H9 (cell line): ENCODE results near the gene FOXG1. TPM values are rescaled to one million over a fixed set of nuclear protein-coding genes. Genes with fewer than 3 reads are reported as not detected.

ENCODE experiments used
- DNase-seq: peaks from one replicate; pipeline ENCODE4 v3.0.0-alpha.2; 2017
- H2AFZ ChIP-seq: one replicate; pipeline ENCODE4 v1.6.1; 2013; ENCODE audit warnings: mild to moderate bottlenecking, low read length, control low read depth, moderate library complexity
- H2AK5ac ChIP-seq: 2 replicates; pipeline ENCODE4 v1.6.1; 2013; ENCODE audit warnings: low read length, control low read depth, mixed read lengths; ENCODE audit not compliant: insufficient read length
- H2BK120ac ChIP-seq: one replicate; pipeline ENCODE4 v1.6.1; 2013; ENCODE audit warnings: low read depth, mild to moderate bottlenecking, low read length, control low read depth, inconsistent platforms; ENCODE audit not compliant: poor library complexity, severe bottlenecking
- H2BK12ac ChIP-seq: 2 replicates; pipeline ENCODE4 v1.6.1; 2013; ENCODE audit warnings: low read length, control low read depth, mixed read lengths, low read depth; ENCODE audit not compliant: insufficient read length
- H2BK15ac ChIP-seq: 2 replicates; pipeline ENCODE4 v1.6.1; 2013; ENCODE audit warnings: low read depth, low read length, control low read depth
- H2BK20ac ChIP-seq: one replicate; pipeline ENCODE4 v1.6.1; 2013; ENCODE audit warnings: low read depth, mild to moderate bottlenecking, low read length, control low read depth, inconsistent platforms; ENCODE audit not compliant: poor library complexity, severe bottlenecking
- H2BK5ac ChIP-seq: 2 replicates; pipeline ENCODE4 v1.6.1; 2013; ENCODE audit warnings: low read length, control low read depth, mixed read lengths; ENCODE audit not compliant: insufficient read length
- H3K14ac ChIP-seq: 2 replicates; pipeline ENCODE4 v1.6.1; 2013; ENCODE audit warnings: low read length, control low read depth; ENCODE audit not compliant: insufficient read depth
- H3K18ac ChIP-seq: 2 replicates; pipeline ENCODE4 v1.6.1; 2013; ENCODE audit warnings: low read depth, mild to moderate bottlenecking, mixed read lengths, low read length, control low read depth; ENCODE audit not compliant: insufficient read length
- H3K23ac ChIP-seq: 2 replicates; pipeline ENCODE4 v1.6.1; 2013; ENCODE audit warnings: low read length, control low read depth, mixed read lengths, low read depth; ENCODE audit not compliant: insufficient read length
- H3K23me2 ChIP-seq: 2 replicates; pipeline ENCODE4 v1.6.1; 2013; ENCODE audit warnings: low read depth, mild to moderate bottlenecking, mixed read lengths, low read length, control low read depth; ENCODE audit not compliant: insufficient read length, poor library complexity, severe bottlenecking
- H3K27ac ChIP-seq: 2 replicates; pipeline ENCODE4 v1.5.1; 2013; ENCODE audit warnings: low read length, control low read depth, mixed read lengths, low read depth; ENCODE audit not compliant: insufficient read length
- H3K27me3 ChIP-seq: 2 replicates; pipeline ENCODE4 v1.6.1; 2013; ENCODE audit warnings: low read length, control low read depth, inconsistent platforms; ENCODE audit not compliant: insufficient read depth
- H3K4ac ChIP-seq: 2 replicates; pipeline ENCODE4 v1.6.1; 2013; ENCODE audit warnings: low read depth, mild to moderate bottlenecking, control low read depth, inconsistent platforms, low read length, moderate library complexity
- H3K4me1 ChIP-seq: 2 replicates; pipeline ENCODE4 v1.6.1; 2013; ENCODE audit warnings: low read length, control low read depth, inconsistent platforms; ENCODE audit not compliant: insufficient read depth
- H3K4me2 ChIP-seq: 2 replicates; pipeline ENCODE4 v1.6.1; 2013; ENCODE audit warnings: low read length, control low read depth, mixed read lengths; ENCODE audit not compliant: insufficient read length, insufficient read depth
- H3K56ac ChIP-seq: 2 replicates; pipeline ENCODE4 v1.6.1; 2013; ENCODE audit warnings: low read depth, mild to moderate bottlenecking, mixed read lengths, low read length, control low read depth; ENCODE audit not compliant: insufficient read length
- H3K79me1 ChIP-seq: 2 replicates; pipeline ENCODE4 v1.6.1; 2013; ENCODE audit warnings: low read depth, mild to moderate bottlenecking, moderate library complexity, low read length, control low read depth, inconsistent platforms; ENCODE audit not compliant: insufficient read depth, poor library complexity, severe bottlenecking
- H3K79me2 ChIP-seq: 2 replicates; pipeline ENCODE4 v1.6.1; 2013; ENCODE audit warnings: low read length, control low read depth, inconsistent platforms; ENCODE audit not compliant: insufficient read depth
- H3K9ac ChIP-seq: 2 replicates; pipeline ENCODE4 v1.6.1; 2013; ENCODE audit warnings: low read length, control low read depth, mixed read lengths; ENCODE audit not compliant: insufficient read length; ENCODE audit errors: extremely low read depth
- H3K9me3 ChIP-seq: one replicate; pipeline ENCODE4 v1.6.1; 2013; ENCODE audit warnings: low read depth, low read length, inconsistent platforms; ENCODE audit not compliant: control insufficient read depth
- H3T11ph ChIP-seq: one replicate; pipeline ENCODE4 v1.6.1; 2013; ENCODE audit warnings: mild to moderate bottlenecking, low read length, control low read depth, inconsistent platforms
- H4K20me1 ChIP-seq: one replicate; pipeline ENCODE4 v1.6.1; 2013; ENCODE audit not compliant: control insufficient read depth, insufficient read length, insufficient read depth
- H4K5ac ChIP-seq: 2 replicates; pipeline ENCODE4 v1.6.1; 2013; ENCODE audit warnings: low read depth, mild to moderate bottlenecking, mixed read lengths, low read length, control low read depth; ENCODE audit not compliant: insufficient read length
- H4K8ac ChIP-seq: replicated peaks from 2 replicates; pipeline ENCODE4 v1.6.1; 2013; ENCODE audit warnings: low read length, control low read depth, mixed read lengths, low read depth; ENCODE audit not compliant: insufficient read length
- H4K91ac ChIP-seq: 2 replicates; pipeline ENCODE4 v1.6.1; 2013; ENCODE audit warnings: low read depth, mild to moderate bottlenecking, moderate library complexity, mixed read lengths, low read length, control low read depth; ENCODE audit not compliant: insufficient read length
- H3K27ac Mint-ChIP-seq, 3 experiments: 2 replicates in 2 of 3; 3 replicates in 1 of 3; pipeline ENCODE4 v1.8.0; 2020 to 2021; ENCODE audit warnings: mixed read lengths in 3 of 3, mild to moderate bottlenecking in 1 of 3, moderate library complexity in 1 of 3
- H3K27me3 Mint-ChIP-seq: 2 replicates; pipeline ENCODE4 v1.8.0; 2021; ENCODE audit warnings: low read depth, mild to moderate bottlenecking, moderate library complexity, mixed read lengths
- H3K36me3 Mint-ChIP-seq, 3 experiments: 2 replicates in 2 of 3; 3 replicates in 1 of 3; pipeline ENCODE4 v1.8.0; 2020 to 2021; ENCODE audit warnings: low read depth in 3 of 3, mixed read lengths in 3 of 3; ENCODE audit not compliant: insufficient read depth in 1 of 3
- H3K4me1 Mint-ChIP-seq, 2 experiments: 2 replicates each; pipeline ENCODE4 v1.8.0; 2020; ENCODE audit warnings: mixed read lengths in 2 of 2
- H3K4me3 Mint-ChIP-seq, 2 experiments: 2 replicates in 1 of 2; 3 replicates in 1 of 2; pipeline ENCODE4 v1.8.0; 2020 to 2021; ENCODE audit warnings: mild to moderate bottlenecking in 2 of 2, mixed read lengths in 2 of 2, moderate library complexity in 1 of 2
- H3K9me3 Mint-ChIP-seq, 2 experiments: 2 replicates in 1 of 2; 3 replicates in 1 of 2; pipeline ENCODE4 v1.8.0; 2020; ENCODE audit warnings: mild to moderate bottlenecking in 2 of 2, mixed read lengths in 2 of 2, moderate library complexity in 1 of 2
- CTCF ChIP-seq: fragments of 200-600 bp; sonication (generic); conservative IDR thresholded peaks from 3 replicates; pipeline ENCODE4 v1.8.0; 2021; ENCODE audit warnings: antibody characterized with exemption, mild to moderate bottlenecking
- total RNA-seq: library from RNA; stranded (reverse); gene quantifications from 2 replicates; pipeline ENCODE4 v1.2.1, GENCODE V29; 2021

The FOXG1 gene
- total RNA-seq, 1 experiment from 2014 or later: 0.11 TPM

GRCh38 chr14:28779456-28779855 is 12.9 kb downstream of the FOXG1 start:
- Histone ChIP-seq H3K27me3 (peaks cover 43% of the 10 kb centered on the region; the same call in 1 of the 2 replicates), H2BK5ac (no peak overlapping the region), H2AFZ (no peak overlapping the region), H3K79me1 (no peaks in the 10 kb centered on the region), H2BK120ac (no peak overlapping the region), H3T11ph (no peak overlapping the region), H3K9ac (no peak overlapping the region), H2BK15ac (no peak overlapping the region), H3K4me1 (peaks cover 11% of the 10 kb centered on the region), H3K18ac (no peak overlapping the region), H3K27ac (no peak overlapping the region), H3K9me3 (no peaks in the 10 kb centered on the region), H4K20me1 (no peaks in the 10 kb centered on the region), H3K79me2 (no peaks in the 10 kb centered on the region), H4K5ac (no peak overlapping the region), H4K91ac (no peak overlapping the region), H3K4ac (no peak overlapping the region), H3K23me2 (peaks cover 7% of the 10 kb centered on the region), H3K4me2 (no peak overlapping the region), H3K14ac (no peak overlapping the region), H4K8ac (no peak overlapping the region), H3K23ac (no peak overlapping the region), H2BK20ac (no peak overlapping the region), H2BK12ac (no peak overlapping the region), H3K56ac (no peak overlapping the region), H2AK5ac (no peak overlapping the region)
- Mint-ChIP-seq H3K4me1 (peaks cover 14 to 52% of the 10 kb centered on the region in 2 experiments), H3K9me3 (peaks cover 0 to 6% of the 10 kb centered on the region in 2 experiments; a peak in 2 of 5 replicates), H3K27ac (no peak overlapping the region), H3K36me3 (no peaks in the 10 kb centered on the region; a peak in 1 of 7 replicates), H3K4me3 (no peak overlapping the region), H3K27me3 (peaks cover 100% of the 10 kb centered on the region)
- no peak for TF ChIP-seq CTCF
- DNase-seq: no peak
